Fibroblast of pulmonary artery (primary cell): ENCODE data around the gene IQCM.
"Not testable (repeated sequence)": the region's sequence is repeated elsewhere in the genome, so short reads cannot be mapped to it uniquely, and the experiment has no call there.

Source experiments
- DNase-seq: peaks from one replicate; pipeline ENCODE4 v3.0.0-alpha.2; 2010; ENCODE audit warnings: low read depth
- H3K4me3 ChIP-seq: replicated peaks from 2 replicates; pipeline ENCODE4 v1.5.1; 2011; ENCODE audit warnings: low read depth, mild to moderate bottlenecking, control low read depth, low read length, moderate library complexity
- TF ChIP-seq, protein P1 (sequence below): IDR thresholded peaks from 2 replicates; pipeline ENCODE4 v1.5.1; 2011; ENCODE audit warnings: mild to moderate bottlenecking, control low read depth, low read length, inconsistent platforms; ENCODE audit errors: missing control alignments

IQCM gene

DNA sequence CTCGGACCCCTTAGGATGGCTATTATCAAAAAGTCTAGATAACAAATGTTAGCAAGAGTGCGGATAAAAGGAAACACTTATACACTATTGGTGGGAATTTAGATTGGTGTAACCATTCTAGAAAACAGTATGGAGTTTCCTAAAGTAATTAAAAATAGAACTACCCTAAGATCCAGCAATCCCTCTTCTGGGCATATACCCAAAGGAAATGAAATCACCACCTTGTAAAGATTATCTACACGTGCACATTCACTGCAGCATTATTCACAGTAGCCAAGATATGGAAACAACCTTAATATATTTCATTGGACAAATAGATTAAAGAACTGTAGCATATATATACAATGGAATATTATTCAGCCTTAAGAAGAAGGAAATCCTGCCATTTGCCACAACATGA lies 462.4 kb downstream of the IQCM start:
- TF ChIP-seq, protein P1, sequence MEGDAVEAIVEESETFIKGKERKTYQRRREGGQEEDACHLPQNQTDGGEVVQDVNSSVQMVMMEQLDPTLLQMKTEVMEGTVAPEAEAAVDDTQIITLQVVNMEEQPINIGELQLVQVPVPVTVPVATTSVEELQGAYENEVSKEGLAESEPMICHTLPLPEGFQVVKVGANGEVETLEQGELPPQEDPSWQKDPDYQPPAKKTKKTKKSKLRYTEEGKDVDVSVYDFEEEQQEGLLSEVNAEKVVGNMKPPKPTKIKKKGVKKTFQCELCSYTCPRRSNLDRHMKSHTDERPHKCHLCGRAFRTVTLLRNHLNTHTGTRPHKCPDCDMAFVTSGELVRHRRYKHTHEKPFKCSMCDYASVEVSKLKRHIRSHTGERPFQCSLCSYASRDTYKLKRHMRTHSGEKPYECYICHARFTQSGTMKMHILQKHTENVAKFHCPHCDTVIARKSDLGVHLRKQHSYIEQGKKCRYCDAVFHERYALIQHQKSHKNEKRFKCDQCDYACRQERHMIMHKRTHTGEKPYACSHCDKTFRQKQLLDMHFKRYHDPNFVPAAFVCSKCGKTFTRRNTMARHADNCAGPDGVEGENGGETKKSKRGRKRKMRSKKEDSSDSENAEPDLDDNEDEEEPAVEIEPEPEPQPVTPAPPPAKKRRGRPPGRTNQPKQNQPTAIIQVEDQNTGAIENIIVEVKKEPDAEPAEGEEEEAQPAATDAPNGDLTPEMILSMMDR = no peak
- peak; percentile 19 for DNase-seq
- no peak overlapping the region for H3K4me3 ChIP-seq

DNA sequence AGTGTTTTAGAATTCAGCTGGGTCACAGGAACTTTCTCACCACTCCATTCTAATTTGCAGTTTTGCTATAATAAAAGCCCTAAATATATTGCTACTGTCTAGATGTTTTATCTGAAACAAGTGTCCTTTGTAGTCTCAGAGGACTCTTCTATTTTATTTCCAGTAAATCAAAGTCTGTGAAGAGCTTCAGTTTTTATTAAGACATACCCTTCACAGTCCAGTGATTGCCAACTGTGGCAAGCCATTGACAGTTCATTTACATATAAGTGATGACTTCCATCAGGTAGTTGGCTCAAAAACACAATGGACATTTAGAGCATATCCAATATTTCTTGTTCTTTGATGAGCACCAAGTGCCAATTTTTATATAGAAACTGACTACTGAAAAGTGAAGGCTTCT lies 466.1 kb downstream of the IQCM start:
- DNase-seq = no peak
- TF ChIP-seq, protein P1 = no peak
- H3K4me3 ChIP-seq = no peak overlapping the region

- DNase-seq = peak; percentile 52
- TF ChIP-seq, protein P1 = no peak
Observed at GRCh38 chr4:149347139-149347538, 468.5 kb downstream of the IQCM start.

GRCh38 chr4:149345424-149345823 lies 470.2 kb downstream of the IQCM start:
- H3K4me3 ChIP-seq = no peak overlapping the region
- DNase-seq = no peak

More at GRCh38 chr4:149347139-149347538, 468.5 kb downstream of the IQCM start:
- no peak overlapping the region for H3K4me3 ChIP-seq

GRCh38 chr4:149344436-149344835 lies 471.2 kb downstream of the IQCM start:
- TF ChIP-seq, protein P1 = no peak
- H3K4me3 ChIP-seq = no peak overlapping the region
- peak; percentile 88 for DNase-seq

More at GRCh38 chr4:149345424-149345823, 470.2 kb downstream of the IQCM start:
- TF ChIP-seq, protein P1 = no peak

DNA sequence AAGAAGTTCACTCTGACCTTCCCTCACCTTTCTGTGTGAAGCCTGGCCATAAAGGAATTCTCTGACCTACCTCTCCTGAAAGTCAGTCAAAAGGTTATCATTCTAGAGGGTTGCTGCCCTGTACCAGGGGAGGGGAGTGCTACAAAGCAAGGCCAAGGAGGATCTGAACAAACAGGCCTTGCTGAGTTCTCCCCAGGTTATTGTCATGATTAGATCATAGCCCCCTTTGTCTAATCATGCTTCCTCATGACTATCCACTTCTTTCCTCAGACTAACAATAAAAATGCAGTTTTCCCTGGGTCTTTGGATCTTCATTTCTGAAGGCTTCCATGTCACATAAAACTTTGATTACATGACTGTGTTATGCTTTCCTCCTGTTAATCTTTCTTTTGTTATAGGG lies 472.0 kb downstream of the IQCM start:
- no peak overlapping the region for H3K4me3 ChIP-seq
- TF ChIP-seq, protein P1 = no peak
- no peak for DNase-seq

- not testable (repeated sequence) for DNase-seq, H3K4me3 ChIP-seq
Observed at GRCh38 chr4:149341117-149341516, 474.5 kb downstream of the IQCM start.
